Glutamatergic neuron (in vitro differentiated cells): Measurements from ENCODE around the gene SHROOM3. TPM values are rescaled to one million over a fixed set of nuclear protein-coding genes. Genes with fewer than 3 reads are reported as not detected.

Source experiments
- DNase-seq: peaks from one replicate; pipeline ENCODE4 v3.0.0; 2022
- H3K27ac Mint-ChIP-seq: one replicate; pipeline ENCODE4 v1.8.0; 2020; ENCODE audit warnings: mild to moderate bottlenecking, mixed read lengths, inconsistent platforms; ENCODE audit not compliant: unreplicated experiment
- H3K27me3 Mint-ChIP-seq: one replicate; pipeline ENCODE4 v1.8.0; 2020; ENCODE audit warnings: mild to moderate bottlenecking, moderate library complexity, mixed read lengths, inconsistent platforms; ENCODE audit not compliant: unreplicated experiment
- H3K36me3 Mint-ChIP-seq: one replicate; pipeline ENCODE4 v1.8.0; 2020; ENCODE audit warnings: mild to moderate bottlenecking, mixed read lengths, inconsistent platforms; ENCODE audit not compliant: unreplicated experiment
- H3K4me1 Mint-ChIP-seq: one replicate; pipeline ENCODE4 v1.8.0; 2020; ENCODE audit warnings: mild to moderate bottlenecking, low read depth, mixed read lengths, inconsistent platforms; ENCODE audit not compliant: unreplicated experiment
- H3K4me3 Mint-ChIP-seq: one replicate; pipeline ENCODE4 v1.8.0; 2020; ENCODE audit warnings: mild to moderate bottlenecking, mixed read lengths, inconsistent platforms; ENCODE audit not compliant: unreplicated experiment
- H3K9me3 Mint-ChIP-seq: one replicate; pipeline ENCODE4 v1.8.0; 2020; ENCODE audit warnings: mild to moderate bottlenecking, moderate library complexity, mixed read lengths, inconsistent platforms; ENCODE audit not compliant: unreplicated experiment
- total RNA-seq: library from RNA; stranded (reverse); fragmentation: NEBNext Ultra II Directional; extraction: Animal tissue kit (Norgen Biotek cat#: 25700); gene quantifications from one replicate; pipeline ENCODE4 v1.2.1, GENCODE V29; 2021; ENCODE audit not compliant: unreplicated experiment
- TF ChIP-seq, protein P1 (sequence below): fragments of 200-600 bp; sonication (generic); IDR thresholded peaks from one replicate; pipeline ENCODE4 v1.5.0; 2021; ENCODE audit not compliant: partially characterized antibody, unreplicated experiment

Gene SHROOM3
- total RNA-seq, 1 donor from 2014 or later: 1.9 TPM

DNA sequence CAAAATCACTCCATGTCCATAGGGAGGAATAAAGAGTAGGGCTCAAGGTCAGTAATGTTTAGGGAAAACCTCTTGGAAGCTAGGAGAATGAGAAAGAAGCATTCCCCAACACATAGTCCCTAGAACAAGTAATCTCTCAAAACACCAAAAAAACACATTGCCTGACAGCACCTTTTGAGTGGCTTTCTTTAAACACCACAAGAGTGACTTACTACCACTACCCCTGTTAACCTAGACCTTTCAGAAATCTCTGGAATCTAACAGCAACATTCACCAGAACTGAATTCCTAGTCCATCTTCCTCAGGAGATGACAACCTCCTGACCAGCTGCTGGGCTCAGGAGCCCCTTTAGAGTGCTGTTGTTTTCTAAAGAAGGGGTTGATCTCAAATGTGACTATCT is 320.7 kb downstream of the SHROOM3 start:
- Mint-ChIP-seq H3K9me3 (no peaks in the 10 kb centered on the region), H3K36me3 (no peaks in the 10 kb centered on the region), H3K4me1 (peaks cover 14% of the 10 kb centered on the region), H3K27me3 (peaks cover 1% of the 10 kb centered on the region), H3K4me3 (no peak overlapping the region), H3K27ac (no peak overlapping the region)
- TF ChIP-seq, protein P1, sequence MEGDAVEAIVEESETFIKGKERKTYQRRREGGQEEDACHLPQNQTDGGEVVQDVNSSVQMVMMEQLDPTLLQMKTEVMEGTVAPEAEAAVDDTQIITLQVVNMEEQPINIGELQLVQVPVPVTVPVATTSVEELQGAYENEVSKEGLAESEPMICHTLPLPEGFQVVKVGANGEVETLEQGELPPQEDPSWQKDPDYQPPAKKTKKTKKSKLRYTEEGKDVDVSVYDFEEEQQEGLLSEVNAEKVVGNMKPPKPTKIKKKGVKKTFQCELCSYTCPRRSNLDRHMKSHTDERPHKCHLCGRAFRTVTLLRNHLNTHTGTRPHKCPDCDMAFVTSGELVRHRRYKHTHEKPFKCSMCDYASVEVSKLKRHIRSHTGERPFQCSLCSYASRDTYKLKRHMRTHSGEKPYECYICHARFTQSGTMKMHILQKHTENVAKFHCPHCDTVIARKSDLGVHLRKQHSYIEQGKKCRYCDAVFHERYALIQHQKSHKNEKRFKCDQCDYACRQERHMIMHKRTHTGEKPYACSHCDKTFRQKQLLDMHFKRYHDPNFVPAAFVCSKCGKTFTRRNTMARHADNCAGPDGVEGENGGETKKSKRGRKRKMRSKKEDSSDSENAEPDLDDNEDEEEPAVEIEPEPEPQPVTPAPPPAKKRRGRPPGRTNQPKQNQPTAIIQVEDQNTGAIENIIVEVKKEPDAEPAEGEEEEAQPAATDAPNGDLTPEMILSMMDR: no peak
- no peak for DNase-seq

DNA sequence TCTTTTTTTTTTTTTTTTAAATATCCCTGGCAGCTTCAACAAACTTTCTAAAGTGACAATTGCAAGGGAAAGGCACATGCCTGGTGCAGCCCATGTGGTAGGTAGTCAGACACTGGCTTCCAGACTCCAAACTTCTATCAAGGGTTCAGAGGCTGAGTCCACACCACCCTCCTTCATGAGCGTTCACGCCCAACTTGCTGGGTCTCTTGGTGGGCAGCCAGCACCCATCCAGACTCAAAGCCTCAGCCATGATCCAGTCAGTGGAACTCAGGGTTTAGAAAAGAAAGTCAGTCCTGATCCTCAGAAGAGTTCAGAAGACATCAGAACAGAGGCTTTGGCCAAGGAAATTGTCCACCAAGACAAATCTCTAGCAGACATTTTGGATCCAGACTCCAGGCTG is 321.4 kb downstream of the SHROOM3 start:
- Mint-ChIP-seq H3K9me3 (no peaks in the 10 kb centered on the region), H3K4me3 (no peak overlapping the region), H3K36me3 (no peaks in the 10 kb centered on the region), H3K27me3 (peaks cover 1% of the 10 kb centered on the region), H3K4me1 (peaks cover 16% of the 10 kb centered on the region), H3K27ac (no peak overlapping the region)
- TF ChIP-seq, protein P1: no peak
- no peak for DNase-seq

DNA sequence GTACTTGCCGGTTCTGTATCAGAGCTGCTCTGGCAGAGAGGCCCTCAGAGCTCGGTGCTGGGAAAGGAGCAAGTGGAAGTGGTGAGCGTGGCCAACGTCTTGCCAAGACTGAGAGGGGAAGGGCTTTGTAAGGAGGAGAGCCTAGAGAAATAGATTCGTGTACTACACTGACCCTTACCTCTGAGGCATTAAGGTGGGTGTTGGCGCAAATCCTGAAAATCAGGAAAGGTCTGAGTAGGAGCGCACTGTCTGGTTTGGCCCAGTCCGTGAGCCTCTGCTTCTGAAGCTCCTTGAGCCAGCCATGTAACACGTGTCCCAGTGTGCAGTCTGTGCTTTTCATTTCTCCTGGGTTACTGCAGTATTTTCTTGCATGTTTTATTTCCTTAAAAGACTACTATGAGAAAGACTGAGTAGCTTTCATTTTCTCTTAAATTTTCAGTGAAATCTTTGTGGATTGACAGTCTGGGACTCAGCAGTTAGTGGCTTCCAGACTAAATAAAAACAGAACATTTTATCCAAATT is 322.4 kb downstream of the SHROOM3 start:
- H3K4me1 Mint-ChIP-seq: peaks cover 18% of the 10 kb centered on the region
- no peak overlapping the region for H3K4me3 Mint-ChIP-seq
- no peaks in the 10 kb centered on the region for H3K36me3 Mint-ChIP-seq
- no peak overlapping the region for H3K27ac Mint-ChIP-seq
- H3K27me3 Mint-ChIP-seq: peaks cover 1% of the 10 kb centered on the region
- TF ChIP-seq, protein P1: no peak
- no peak for DNase-seq
- no peaks in the 10 kb centered on the region for H3K9me3 Mint-ChIP-seq

DNA sequence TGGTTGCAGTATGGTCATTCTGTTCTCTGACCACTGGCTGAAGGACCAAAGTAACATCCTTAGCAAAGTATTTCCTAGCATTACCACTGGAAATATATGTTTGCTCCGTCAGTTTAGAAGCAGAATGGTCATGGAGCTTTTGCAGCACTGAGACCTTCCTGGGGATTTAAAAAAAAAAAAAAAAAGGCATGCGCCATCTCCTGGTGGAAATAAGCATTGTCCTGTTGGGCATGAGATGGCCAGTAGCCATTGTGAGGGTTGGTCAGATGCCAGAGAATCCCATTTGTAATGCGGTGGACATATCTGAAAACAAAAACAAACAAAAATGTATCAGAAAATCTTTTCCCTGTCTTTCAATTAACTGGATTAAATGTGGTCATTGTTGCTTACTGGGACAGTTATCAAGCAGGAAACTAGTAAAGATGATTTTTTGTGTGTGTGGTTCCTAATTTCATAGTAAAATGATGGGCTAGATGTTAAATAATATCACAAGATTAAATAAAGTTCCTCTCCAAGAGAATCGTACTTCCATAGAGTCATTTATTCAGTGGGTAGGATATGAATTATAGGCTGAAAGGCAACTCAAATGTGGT is 323.4 kb downstream of the SHROOM3 start:
- TF ChIP-seq, protein P1: peak; percentile 85

DNA sequence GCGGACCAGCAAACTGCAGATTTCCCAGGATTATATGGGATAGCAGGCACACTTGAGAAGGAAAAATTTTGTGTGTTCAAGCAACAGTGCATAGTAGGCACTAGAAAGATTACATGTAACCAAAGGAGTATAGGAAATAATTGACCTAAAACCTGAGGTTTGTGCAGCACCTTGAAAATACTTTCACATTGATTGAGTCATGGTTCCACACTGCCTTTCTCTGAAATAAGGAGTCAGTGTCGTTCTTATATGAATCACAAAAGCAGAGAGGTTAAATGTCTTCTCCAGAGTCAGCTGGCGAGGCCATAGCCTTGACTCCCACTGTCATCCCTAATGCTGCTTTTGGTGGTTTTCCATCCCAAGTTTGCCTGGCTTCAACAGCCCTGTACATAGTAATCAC is 324.0 kb downstream of the SHROOM3 start:
- peaks cover 6% of the 10 kb centered on the region for H3K4me1 Mint-ChIP-seq
- TF ChIP-seq, protein P1: no peak
- H3K4me3 Mint-ChIP-seq: no peak overlapping the region
- H3K27me3 Mint-ChIP-seq: peaks cover 1% of the 10 kb centered on the region
- no peaks in the 10 kb centered on the region for H3K36me3 Mint-ChIP-seq
- no peak overlapping the region for H3K27ac Mint-ChIP-seq
- no peak for DNase-seq
- H3K9me3 Mint-ChIP-seq: no peaks in the 10 kb centered on the region

More for the DNA sequence above, 323.4 kb downstream of the SHROOM3 start:
- Mint-ChIP-seq H3K9me3 (no peaks in the 10 kb centered on the region), H3K27me3 (peaks cover 1% of the 10 kb centered on the region), H3K4me1 (peaks cover 11% of the 10 kb centered on the region), H3K36me3 (no peaks in the 10 kb centered on the region), H3K27ac (no peak overlapping the region), H3K4me3 (no peak overlapping the region)
- DNase-seq: no peak
